SK-N-DZ (cell line): ENCODE results near the gene KRTAP10-12. TPM values are rescaled to one million over a fixed set of nuclear protein-coding genes. Genes with fewer than 3 reads are reported as not detected.
"Not testable (repeated sequence)": the region's sequence is repeated elsewhere in the genome, so short reads cannot be mapped to it uniquely, and the experiment has no call there.

Experiments
- DNase-seq: peaks from one replicate; pipeline ENCODE4 v3.0.0-alpha.2; 2015; ENCODE audit warnings: low spot score
- polyA plus RNA-seq, 2 experiments: library from polyadenylated mRNA; depleted of rRNA; stranded (reverse); fragments of >200 nt; gene quantifications; 2 replicates each; pipeline ENCODE4 v1.2.3, GENCODE V29; 2014

Gene KRTAP10-12, protein sequence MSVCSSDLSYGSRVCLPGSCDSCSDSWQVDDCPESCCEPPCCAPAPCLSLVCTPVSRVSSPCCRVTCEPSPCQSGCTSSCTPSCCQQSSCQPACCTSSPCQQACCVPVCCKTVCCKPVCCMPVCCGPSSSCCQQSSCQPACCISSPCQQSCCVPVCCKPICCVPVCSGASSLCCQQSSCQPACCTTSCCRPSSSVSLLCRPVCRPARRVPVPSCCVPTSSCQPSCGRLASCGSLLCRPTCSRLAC
- not detected in 2 replicates for polyA plus RNA-seq (2014; cell fraction: cytosol; rRNA removed)
- polyA plus RNA-seq (2014; cell fraction: nucleus; rRNA removed): not detected in 2 replicates

DNA sequence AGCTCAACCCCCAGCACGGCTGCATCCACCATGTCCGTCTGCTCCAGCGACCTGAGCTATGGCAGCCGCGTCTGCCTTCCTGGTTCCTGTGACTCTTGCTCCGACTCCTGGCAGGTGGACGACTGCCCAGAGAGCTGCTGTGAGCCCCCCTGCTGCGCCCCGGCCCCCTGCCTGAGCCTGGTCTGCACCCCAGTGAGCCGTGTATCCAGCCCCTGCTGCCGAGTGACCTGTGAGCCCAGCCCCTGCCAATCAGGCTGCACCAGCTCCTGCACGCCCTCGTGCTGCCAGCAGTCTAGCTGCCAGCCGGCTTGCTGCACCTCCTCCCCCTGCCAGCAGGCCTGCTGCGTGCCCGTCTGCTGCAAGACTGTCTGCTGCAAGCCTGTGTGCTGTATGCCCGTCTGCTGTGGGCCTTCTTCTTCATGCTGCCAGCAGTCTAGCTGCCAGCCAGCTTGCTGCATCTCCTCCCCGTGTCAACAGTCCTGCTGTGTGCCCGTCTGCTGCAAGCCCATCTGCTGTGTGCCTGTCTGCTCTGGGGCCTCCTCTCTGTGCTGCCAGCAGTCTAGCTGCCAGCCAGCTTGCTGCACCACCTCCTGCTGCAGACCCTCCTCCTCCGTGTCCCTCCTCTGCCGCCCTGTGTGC lies at the start of gene KRTAP10-12:
KRTAP10-12 (plus strand) TSS at position 1 of the 639 bp plus-strand sequence; CDS start at position 31, 30 bp downstream.
- not testable (repeated sequence) for DNase-seq

DNA sequence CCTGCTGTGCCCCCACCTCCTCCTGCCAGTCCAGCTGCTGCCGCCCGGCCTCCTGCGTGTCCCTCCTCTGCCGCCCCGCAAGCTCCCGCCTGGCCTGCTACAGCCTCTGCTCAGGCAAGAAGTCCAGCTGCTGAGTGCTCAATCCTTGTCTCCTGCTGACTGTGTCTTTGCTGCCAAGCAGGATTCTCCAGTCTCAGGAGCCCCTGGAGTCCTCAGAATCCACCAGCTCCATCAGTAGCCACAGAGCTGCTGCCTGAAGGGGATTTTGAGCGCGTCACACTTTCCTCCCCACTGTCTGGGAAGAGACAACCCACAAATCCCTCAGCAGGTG lies 49.8 kb upstream of the KRTAP10-12 start:
- no peak for DNase-seq

DNA sequence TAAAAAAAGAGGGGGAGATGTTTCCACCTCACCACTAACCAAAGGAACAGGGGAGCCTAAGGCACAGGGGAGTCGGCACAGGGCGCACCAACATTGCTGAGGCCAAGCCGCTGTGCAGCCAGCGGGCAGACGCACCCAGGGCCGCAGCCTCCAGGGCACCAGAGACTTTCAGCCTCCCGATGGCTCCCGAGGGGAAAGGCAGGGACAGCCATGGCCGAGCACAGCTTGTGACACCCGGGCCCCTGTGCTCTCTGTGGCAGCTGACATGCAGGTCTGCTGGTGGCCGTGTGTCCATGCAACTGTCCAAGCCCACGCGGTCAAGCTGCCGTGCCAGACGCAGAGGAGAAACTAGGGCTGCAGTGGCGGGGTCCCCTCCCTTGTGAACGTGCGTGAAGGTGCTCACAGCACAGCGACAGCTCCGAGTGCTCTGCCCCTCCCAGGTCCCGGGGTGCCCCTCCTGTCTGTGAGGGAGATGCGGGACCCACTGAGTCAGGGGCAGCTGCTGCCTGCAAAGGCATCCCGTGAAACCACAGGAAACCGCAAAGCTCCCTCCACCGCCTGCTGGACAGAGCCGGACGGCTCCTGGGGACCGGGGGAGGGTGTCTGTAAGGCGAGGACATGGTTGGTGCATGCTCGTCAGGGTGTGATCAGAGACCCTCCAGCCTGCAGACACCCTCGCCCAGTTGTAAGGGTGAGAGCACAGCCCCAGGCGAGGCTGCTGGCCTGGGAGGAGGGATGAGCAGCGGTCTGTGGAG lies 48.2 kb upstream of the KRTAP10-12 start:
- no peak for DNase-seq

- DNase-seq: no peak
Measured at GRCh38 chr21:44649521-44650100, 47.4 kb upstream of the KRTAP10-12 start.

DNA sequence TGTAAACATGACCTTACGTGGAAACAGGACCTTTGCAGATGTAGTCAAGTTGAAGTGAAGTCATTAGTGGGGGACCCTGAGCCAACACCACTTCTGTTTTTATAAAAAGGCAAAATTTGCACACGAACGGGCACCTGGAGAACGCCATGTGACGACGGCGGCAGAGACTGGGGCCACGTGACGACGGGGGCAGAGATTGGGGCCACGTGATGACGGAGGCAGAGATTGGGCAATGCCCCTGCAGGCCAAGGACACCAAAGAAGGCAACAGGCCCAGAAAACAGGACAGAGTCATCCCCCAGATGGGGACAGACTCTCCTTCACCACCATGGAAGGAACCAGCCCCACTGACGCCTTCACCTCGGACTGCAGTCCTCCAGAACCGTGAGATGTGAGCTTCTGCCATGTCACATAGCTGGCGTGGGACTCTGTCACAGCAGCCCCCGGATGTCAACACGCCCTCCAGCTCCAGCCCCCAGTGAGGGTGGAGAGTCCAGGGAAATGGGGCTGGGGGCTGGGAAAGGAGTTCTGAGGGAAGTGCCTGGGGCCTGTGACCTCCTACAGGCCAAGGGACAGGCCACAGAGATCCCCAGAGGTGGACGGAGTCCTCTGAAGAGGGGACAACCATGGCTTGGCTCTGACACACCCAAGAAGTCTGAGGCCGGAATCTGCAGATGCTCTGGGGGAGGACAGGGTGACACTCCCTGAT lies 46.6 kb upstream of the KRTAP10-12 start:
- no peak for DNase-seq

DNA sequence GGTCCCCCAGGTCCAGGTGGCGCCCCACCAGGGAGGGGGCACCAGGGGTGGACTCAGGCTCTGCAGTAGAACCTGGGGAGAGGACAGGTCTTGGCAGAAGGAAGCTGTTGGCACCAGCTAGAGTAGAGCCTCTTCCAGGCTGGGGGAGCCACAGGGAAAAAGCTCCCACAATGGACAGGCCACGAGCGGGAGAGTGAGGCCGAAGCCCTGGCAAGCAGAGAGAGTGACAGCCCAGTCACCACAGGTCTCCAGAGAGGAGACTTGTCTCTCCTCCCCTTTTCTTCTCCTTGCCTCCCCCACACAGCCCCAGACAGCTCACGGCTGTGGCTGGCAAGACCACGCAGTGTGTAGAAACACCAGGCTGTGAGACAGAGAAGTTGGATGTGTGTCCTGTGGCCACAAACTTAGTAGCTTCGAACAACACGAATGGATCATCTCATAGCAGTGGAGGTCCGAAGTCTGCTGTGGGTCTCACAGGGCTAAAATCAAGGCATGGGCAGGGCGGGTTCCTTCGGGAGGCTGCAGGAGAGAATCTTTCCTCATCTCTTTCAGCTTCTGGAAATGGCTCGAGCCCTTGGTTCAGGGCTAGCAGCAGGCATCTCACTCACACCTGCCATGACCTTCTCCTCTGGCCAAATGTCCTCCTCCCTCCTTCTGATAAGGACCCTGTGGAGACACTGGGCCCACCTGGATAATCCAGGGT lies 45.8 kb upstream of the KRTAP10-12 start:
- DNase-seq: no peak

DNA sequence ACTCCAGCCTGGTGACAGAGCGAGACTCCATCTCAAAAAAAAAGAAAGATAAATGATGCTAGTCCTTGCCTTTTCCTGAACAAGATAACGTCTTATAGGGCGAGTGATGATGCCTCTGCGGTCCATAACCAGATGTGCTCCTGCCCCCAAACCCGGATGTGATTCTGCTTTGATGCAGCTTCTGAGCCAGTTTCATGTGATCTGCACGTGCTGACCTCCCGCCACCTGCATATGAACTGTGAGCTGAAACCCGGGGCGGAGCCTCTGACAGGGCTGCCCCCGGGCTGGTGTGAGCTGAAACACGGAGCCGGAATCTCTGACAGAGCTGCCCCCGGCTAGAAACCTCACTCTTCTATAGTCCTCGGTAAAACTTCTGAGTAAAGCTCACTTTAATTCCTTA lies 43.8 kb upstream of the KRTAP10-12 start:
- no peak for DNase-seq

DNA sequence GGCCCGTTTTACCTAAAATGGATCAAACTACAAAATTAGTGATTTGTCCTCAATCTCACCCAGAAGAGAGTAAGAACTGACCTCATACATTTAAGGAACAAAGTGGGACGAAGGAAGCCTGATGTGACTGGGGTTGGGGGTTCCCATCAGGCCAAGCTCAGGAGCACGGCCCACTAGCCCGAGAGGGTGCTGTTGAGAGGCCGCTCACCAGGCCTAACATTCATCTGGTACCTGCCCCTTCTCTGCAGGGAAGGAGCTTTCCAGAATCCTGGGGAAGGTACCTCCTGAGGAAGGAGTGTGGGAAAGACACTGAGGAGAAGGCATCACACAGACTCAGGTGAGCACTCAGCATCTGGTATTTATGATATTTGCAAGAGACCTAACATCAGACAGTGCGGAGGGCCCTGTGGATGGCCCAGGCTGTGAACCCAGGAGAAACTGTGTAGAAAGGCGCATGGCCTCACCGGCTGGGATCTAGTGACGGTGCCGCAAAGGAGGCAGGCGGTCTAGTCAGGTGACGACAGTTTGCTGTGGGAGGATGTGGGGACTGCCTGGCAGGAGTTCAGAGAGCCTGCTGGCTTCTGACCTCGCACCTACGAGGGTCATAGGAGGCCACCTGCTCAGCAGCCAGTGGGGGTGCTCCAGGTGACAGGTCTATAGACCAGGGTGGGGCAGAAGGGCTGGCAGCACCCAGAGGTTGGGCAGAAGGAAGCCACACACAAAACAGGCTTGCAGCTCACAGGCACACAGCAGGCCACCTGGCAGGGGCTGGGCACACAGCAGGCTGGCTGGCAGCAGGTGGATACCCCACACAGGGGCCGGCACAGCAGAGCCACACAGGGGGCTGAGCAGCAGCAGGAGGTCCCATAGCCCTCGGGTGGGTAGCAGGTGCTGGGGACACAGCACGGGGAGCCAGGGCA lies 43.1 kb upstream of the KRTAP10-12 start:
- DNase-seq: no peak

GRCh38 chr21:44654576-44655175 lies 42.3 kb upstream of the KRTAP10-12 start, which contains the start of gene KRTAP12-4:
KRTAP12-4 (minus strand) TSS chr21:44654659; CDS start chr21:44654614, 45 bp downstream.
- DNase-seq: no peak

- no peak for DNase-seq
Measured at GRCh38 chr21:44656868-44657267, 40.1 kb upstream of the KRTAP10-12 start.

- no peak for DNase-seq
Measured at GRCh38 chr21:44657635-44658540, 39.1 kb upstream of the KRTAP10-12 start, which contains the start of gene KRTAP12-3. KRTAP12-3 (plus strand) TSS chr21:44657932; CDS start chr21:44657980, 48 bp downstream.

DNA sequence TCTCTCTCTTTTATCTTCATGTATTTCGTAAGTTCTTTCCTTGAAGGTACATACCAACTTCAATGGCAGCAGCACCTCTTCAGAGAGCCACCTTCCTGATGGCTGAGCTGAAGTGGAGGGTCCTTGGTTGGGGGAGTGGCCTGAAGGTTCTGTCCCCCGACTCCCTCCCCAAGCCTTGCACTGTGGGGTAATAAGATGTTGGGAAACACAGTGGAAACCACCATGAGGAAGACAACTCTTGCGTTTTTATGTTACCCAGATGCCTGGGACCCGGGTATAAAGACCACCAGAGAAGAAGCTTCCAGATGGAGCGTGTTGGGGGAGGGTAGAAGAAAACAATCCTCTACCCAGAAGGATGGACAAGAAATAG lies 38.4 kb upstream of the KRTAP10-12 start:
- no peak for DNase-seq

DNA sequence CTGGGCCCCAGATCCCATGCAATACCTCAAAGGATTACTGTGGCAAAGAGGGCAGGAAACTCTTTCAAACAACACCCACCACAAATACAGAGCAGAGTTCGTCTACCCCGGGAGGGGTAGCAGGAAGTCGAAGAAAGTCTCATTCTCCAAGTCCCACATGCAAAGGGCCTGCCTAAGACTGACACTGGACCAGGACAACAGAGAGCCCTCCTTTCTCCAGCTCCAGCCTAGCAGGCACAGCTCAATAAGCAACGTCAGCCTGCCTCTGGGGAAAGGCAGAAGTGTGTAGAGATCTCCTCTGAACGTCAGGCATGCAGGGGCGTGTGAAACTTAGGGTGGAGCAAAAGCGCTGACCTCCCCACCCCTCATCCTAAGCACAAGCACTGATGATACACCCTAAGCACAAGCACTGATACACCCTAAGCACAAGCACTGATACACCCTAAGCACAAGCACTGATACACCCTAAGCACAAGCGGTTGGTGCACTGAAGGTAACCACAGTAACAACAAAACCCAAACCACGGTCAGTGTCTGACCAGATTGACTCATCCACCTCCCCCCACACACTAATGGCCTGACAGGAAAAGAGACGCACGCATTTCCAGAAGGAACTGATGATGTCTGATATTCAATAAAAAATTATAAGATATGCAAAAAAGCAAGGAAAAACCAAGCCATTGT lies 37.9 kb upstream of the KRTAP10-12 start:
- DNase-seq: no peak

GRCh38 chr21:44661567-44661966 lies 35.4 kb upstream of the KRTAP10-12 start:
- DNase-seq: not testable (repeated sequence)

DNA sequence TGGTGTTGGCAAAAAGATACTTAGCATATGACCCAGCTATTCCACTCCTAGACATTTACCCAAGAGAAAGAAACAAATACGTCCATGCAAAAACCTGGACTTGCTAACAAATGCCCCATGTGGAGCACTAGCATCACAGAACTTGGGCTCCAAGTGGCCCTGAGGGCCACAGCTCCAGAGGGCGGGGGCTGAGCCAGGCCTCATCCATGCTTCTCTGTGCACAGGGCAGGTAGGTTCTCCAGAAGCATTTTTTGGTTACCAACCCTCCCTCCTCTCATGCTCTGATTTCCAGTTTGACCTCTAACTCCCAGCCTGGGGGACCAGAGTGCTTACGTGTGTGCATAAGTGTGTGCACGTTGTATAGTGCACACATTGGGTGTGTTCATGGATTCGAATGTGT lies 32.3 kb upstream of the KRTAP10-12 start:
- no peak for DNase-seq

- no peak for DNase-seq
Measured at GRCh38 chr21:44666401-44667320, 30.3 kb upstream of the KRTAP10-12 start, which contains the start of gene KRTAP12-2. KRTAP12-2 (minus strand) TSS chr21:44666927; CDS start chr21:44666886, 41 bp downstream.
